ENCODE data around the gene ARRDC5. TPM values are rescaled to one million over a fixed set of nuclear protein-coding genes. Genes with fewer than 3 reads are reported as not detected.

ARRDC5 gene
- total and polyA plus RNA-seq, 2 of the 13 experiments (the other 11 are each of a cell fraction or from before 2014, with no cell fraction given) = not detected

- TF ChIP-seq IRF9 (CRISPR knock-in tag; IDR thresholded peaks at IDR 0.05; ENCODE audit: borderline replicate concordance) = peak; percentile 75; the same call in 1 of the 2 replicates
- 0 out of 2 replicates have a peak, but pooled peaks have one; percentile 15 for TF ChIP-seq ZNF337 (CRISPR knock-in tag; IDR thresholded peaks at IDR 0.05; ENCODE audit: borderline replicate concordance, low read depth)
- TF ChIP-seq ZNF768 (CRISPR knock-in tag; IDR thresholded peaks at IDR 0.05) = no peak
- TF ChIP-seq ZBTB8A (CRISPR knock-in tag; IDR thresholded peaks at IDR 0.05; ENCODE audit: borderline replicate concordance, low read depth) = no peak
- no peak for TF ChIP-seq ASH2L (IDR thresholded peaks at IDR 0.05; ENCODE audit: insufficient read length, low read depth, low read length)
- 0 out of 2 replicates have a peak, but pooled peaks have one; percentile 19 for TF ChIP-seq WIZ (CRISPR knock-in tag; IDR thresholded peaks at IDR 0.05)
- TF ChIP-seq RFX1 (IDR thresholded peaks at IDR 0.05) = no peak
- TF ChIP-seq ZNF781 (CRISPR knock-in tag; IDR thresholded peaks at IDR 0.05; ENCODE audit: borderline replicate concordance, not compliant biosample characterization) = no peak
- no peak for TF ChIP-seq ZNF704 (CRISPR knock-in tag; IDR thresholded peaks at IDR 0.05; ENCODE audit: borderline replicate concordance)
- TF ChIP-seq ZMAT3 (CRISPR knock-in tag; conservative IDR thresholded peaks at IDR 0.05) = no peak
- TF ChIP-seq ZNF501 (CRISPR knock-in tag; IDR thresholded peaks at IDR 0.05) = peak; percentile 38; the same call in 1 of the 2 replicates
- no peak for TF ChIP-seq ZNF564 (CRISPR knock-in tag; IDR thresholded peaks at IDR 0.05)
- TF ChIP-seq EP300 (IDR thresholded peaks at IDR 0.05; ENCODE audit: low read depth in 2 of 2, low read length in 2 of 2) = no peak
- TF ChIP-seq EP300 (CRISPR knock-in tag; IDR thresholded peaks at IDR 0.05; ENCODE audit: borderline replicate concordance) = no peak
- no peak for TF ChIP-seq ZNF207 (IDR thresholded peaks at IDR 0.05; ENCODE audit: borderline replicate concordance)
- no peak for TF ChIP-seq FOXJ3 (CRISPR knock-in tag; IDR thresholded peaks at IDR 0.05; ENCODE audit: borderline replicate concordance)
- 0 out of 2 replicates have a peak, but pooled peaks have one; percentile 18 for TF ChIP-seq ZXDC (CRISPR knock-in tag; IDR thresholded peaks at IDR 0.05)
- TF ChIP-seq SRY (CRISPR knock-in tag; IDR thresholded peaks at IDR 0.05) = 0 out of 2 replicates have a peak, but pooled peaks have one; percentile 31
- TF ChIP-seq ZFP82 (CRISPR knock-in tag; IDR thresholded peaks at IDR 0.05; ENCODE audit: borderline replicate concordance) = no peak
- TF ChIP-seq ZUFSP (CRISPR knock-in tag; IDR thresholded peaks at IDR 0.05; ENCODE audit: borderline replicate concordance) = no peak
- TF ChIP-seq CREM (IDR thresholded peaks at IDR 0.05) = 0 out of 2 replicates have a peak, but pooled peaks have one; percentile 6
- TF ChIP-seq CREM (CRISPR knock-in tag; IDR thresholded peaks at IDR 0.05) = no peak
- TF ChIP-seq ZNF484 (CRISPR knock-in tag; IDR thresholded peaks at IDR 0.05; ENCODE audit: borderline replicate concordance, low read depth) = no peak
- peak; percentile 99 for TF ChIP-seq ZNF329 (CRISPR knock-in tag; IDR thresholded peaks at IDR 0.05; ENCODE audit: low read depth)
Observed at GRCh38 chr19:4868286-4868834, 34.3 kb downstream of the ARRDC5 start (continued).
